ENCODE results near the gene CORO2A.

Gene CORO2A

GRCh38 chr9:98083061-98083501, 109.4 kb downstream of the CORO2A start:
- no peak overlapping the region for H2BK120ac ChIP-seq (ENCODE audit: low read depth, low read length)
- H4K91ac ChIP-seq (ENCODE audit: low read length), result no peak overlapping the region
- H3K4me2 ChIP-seq (ENCODE audit: low read length, poor library complexity, severe bottlenecking), result no peak overlapping the region
- no peak overlapping the region for H3K18ac ChIP-seq (ENCODE audit: low read depth in 1 of 2, low read length in 2 of 2)
- H3K4ac ChIP-seq (ENCODE audit: low read depth in 1 of 2, low read length in 2 of 2), result no peak overlapping the region
- DNase-seq, result peak; percentile 18
- H3K79me1 ChIP-seq (replicated peaks; ENCODE audit: low read length, poor library complexity, severe bottlenecking), result peaks cover 2% of the 10 kb centered on the region
- H3K4me3 ChIP-seq (ENCODE audit: insufficient read depth in 1 of 2, low read depth in 1 of 2, low read length in 2 of 2), result no peak overlapping the region
- no peak overlapping the region for H2BK5ac ChIP-seq (ENCODE audit: low read depth, low read length, poor library complexity, severe bottlenecking)
- H2BK15ac ChIP-seq (ENCODE audit: low read depth, poor library complexity, severe bottlenecking), result no peak overlapping the region
- no peak overlapping the region for H2AFZ ChIP-seq (ENCODE audit: low read depth, low read length)
- no peak overlapping the region for H3K9ac ChIP-seq (ENCODE audit: low read length)
- no peak overlapping the region for H2BK12ac ChIP-seq (ENCODE audit: low read length in 2 of 2)
- no peak overlapping the region for H4K8ac ChIP-seq (ENCODE audit: low read length)
- H3K23ac ChIP-seq (ENCODE audit: low read length in 2 of 2), result no peak overlapping the region
- peaks cover 20% of the 10 kb centered on the region for H3K4me1 ChIP-seq (ENCODE audit: control insufficient read depth, insufficient read depth, low read depth, low read length)
- H3K14ac ChIP-seq (ENCODE audit: low read length in 2 of 2), result no peak overlapping the region
- peaks cover 35 to 63% of the 10 kb centered on the region in 2 experiments for H3K36me3 ChIP-seq (ENCODE audit: control insufficient read depth in 1 of 2, insufficient read depth in 2 of 2, low read depth in 1 of 2, low read length in 2 of 2)
- 96% methylated on average over 2 of the region's 2 CpGs for WGBS
- no peak overlapping the region for H3K27ac ChIP-seq (ENCODE audit: low read length, poor library complexity, severe bottlenecking)
- H3K9me3 ChIP-seq (ENCODE audit: control insufficient read depth, low read length), result no peaks in the 10 kb centered on the region
- peaks cover 0 to 2% of the 10 kb centered on the region in 2 experiments for H3K27me3 ChIP-seq (ENCODE audit: control insufficient read depth in 1 of 2, insufficient read depth in 1 of 2, low read length in 2 of 2)
- H2AK5ac ChIP-seq (ENCODE audit: low read length, severe bottlenecking), result no peak overlapping the region

- H2BK12ac ChIP-seq (ENCODE audit: low read length in 2 of 2), result no peak overlapping the region
- H3K9me3 ChIP-seq (ENCODE audit: control insufficient read depth, low read length), result no peaks in the 10 kb centered on the region
- peak overlapping the region in 1 of 2 experiments; percentile 37 for H3K18ac ChIP-seq (ENCODE audit: low read depth in 1 of 2, low read length in 2 of 2)
- H2AFZ ChIP-seq (ENCODE audit: low read depth, low read length), result no peak overlapping the region
- H3K36me3 ChIP-seq (ENCODE audit: control insufficient read depth in 1 of 2, insufficient read depth in 2 of 2, low read depth in 1 of 2, low read length in 2 of 2), result peaks cover 36 to 71% of the 10 kb centered on the region in 2 experiments
- no peaks in the 10 kb centered on the region for H3K27me3 ChIP-seq (ENCODE audit: control insufficient read depth in 1 of 2, insufficient read depth in 1 of 2, low read length in 2 of 2)
- no peak overlapping the region for H2AK5ac ChIP-seq (ENCODE audit: low read length, severe bottlenecking)
- no peak overlapping the region for H3K23ac ChIP-seq (ENCODE audit: low read length in 2 of 2)
- peak; percentile 46 for DNase-seq
- no peak overlapping the region for H4K91ac ChIP-seq (ENCODE audit: low read length)
- 71% methylated on average over 4 of the region's 6 CpGs for WGBS
- peaks cover 2% of the 10 kb centered on the region for H3K79me1 ChIP-seq (replicated peaks; ENCODE audit: low read length, poor library complexity, severe bottlenecking)
- no peak overlapping the region for H2BK120ac ChIP-seq (ENCODE audit: low read depth, low read length)
- peaks cover 11% of the 10 kb centered on the region for H3K4me1 ChIP-seq (ENCODE audit: control insufficient read depth, insufficient read depth, low read depth, low read length)
- no peak overlapping the region for H3K14ac ChIP-seq (ENCODE audit: low read length in 2 of 2)
- H2BK5ac ChIP-seq (ENCODE audit: low read depth, low read length, poor library complexity, severe bottlenecking), result no peak overlapping the region
- no peak overlapping the region for H3K4ac ChIP-seq (ENCODE audit: low read depth in 1 of 2, low read length in 2 of 2)
- no peak overlapping the region for H3K4me3 ChIP-seq (ENCODE audit: insufficient read depth in 1 of 2, low read depth in 1 of 2, low read length in 2 of 2)
- H4K8ac ChIP-seq (ENCODE audit: low read length), result no peak overlapping the region
- H3K27ac ChIP-seq (ENCODE audit: low read length, poor library complexity, severe bottlenecking), result no peak overlapping the region
- H3K4me2 ChIP-seq (ENCODE audit: low read length, poor library complexity, severe bottlenecking), result no peak overlapping the region
- no peak overlapping the region for H3K9ac ChIP-seq (ENCODE audit: low read length)
- H2BK15ac ChIP-seq (ENCODE audit: low read depth, poor library complexity, severe bottlenecking), result no peak overlapping the region
Measured at GRCh38 chr9:98081477-98082219, 110.8 kb downstream of the CORO2A start.

- Histone ChIP-seq H3K9me3 (ENCODE audit: control insufficient read depth, low read length) (no peaks in the 10 kb centered on the region), H2BK120ac (ENCODE audit: low read depth, low read length) (no peak overlapping the region), H2AK5ac (ENCODE audit: low read length, severe bottlenecking) (peak overlapping the region; percentile 34), H3K27ac (ENCODE audit: low read length, poor library complexity, severe bottlenecking) (no peak overlapping the region), H3K18ac (ENCODE audit: low read depth in 1 of 2, low read length in 2 of 2) (peak overlapping the region in 1 of 2 experiments; percentile 37), H3K4me2 (ENCODE audit: low read length, poor library complexity, severe bottlenecking) (no peak overlapping the region), H3K9ac (ENCODE audit: low read length) (no peak overlapping the region), H3K79me1 (replicated peaks; ENCODE audit: low read length, poor library complexity, severe bottlenecking) (peaks cover 7% of the 10 kb centered on the region), H2AFZ (ENCODE audit: low read depth, low read length) (no peak overlapping the region), H2BK5ac (ENCODE audit: low read depth, low read length, poor library complexity, severe bottlenecking) (no peak overlapping the region), H2BK15ac (ENCODE audit: low read depth, poor library complexity, severe bottlenecking) (no peak overlapping the region), H3K23ac (ENCODE audit: low read length in 2 of 2) (no peak overlapping the region), H3K14ac (ENCODE audit: low read length in 2 of 2) (peak overlapping the region in 1 of 2 experiments; percentile 18), H3K4me1 (ENCODE audit: control insufficient read depth, insufficient read depth, low read depth, low read length) (peaks cover 13% of the 10 kb centered on the region), H3K4ac (ENCODE audit: low read depth in 1 of 2, low read length in 2 of 2) (no peak overlapping the region), H4K8ac (ENCODE audit: low read length) (no peak overlapping the region), H3K36me3 (ENCODE audit: control insufficient read depth in 1 of 2, insufficient read depth in 2 of 2, low read depth in 1 of 2, low read length in 2 of 2) (peaks cover 36 to 71% of the 10 kb centered on the region in 2 experiments), H3K4me3 (ENCODE audit: insufficient read depth in 1 of 2, low read depth in 1 of 2, low read length in 2 of 2) (no peak overlapping the region), H4K91ac (ENCODE audit: low read length) (no peak overlapping the region), H3K27me3 (ENCODE audit: control insufficient read depth in 1 of 2, insufficient read depth in 1 of 2, low read length in 2 of 2) (no peaks in the 10 kb centered on the region), H2BK12ac (ENCODE audit: low read length in 2 of 2) (no peak overlapping the region)
- 99% methylated on average over 12 of the region's 12 CpGs for WGBS
- DNase-seq, result no peak
Measured at GRCh38 chr9:98080780-98081179, 111.7 kb downstream of the CORO2A start.

- H3K18ac ChIP-seq (ENCODE audit: low read depth in 1 of 2, low read length in 2 of 2), result no peak overlapping the region
- no peak overlapping the region for H2BK120ac ChIP-seq (ENCODE audit: low read depth, low read length)
- no peak overlapping the region for H2BK15ac ChIP-seq (ENCODE audit: low read depth, poor library complexity, severe bottlenecking)
- H4K91ac ChIP-seq (ENCODE audit: low read length), result no peak overlapping the region
- DNase-seq, result peak; percentile 18
- H3K9me3 ChIP-seq (ENCODE audit: control insufficient read depth, low read length), result no peaks in the 10 kb centered on the region
- no peak overlapping the region for H2BK5ac ChIP-seq (ENCODE audit: low read depth, low read length, poor library complexity, severe bottlenecking)
- H3K79me1 ChIP-seq (replicated peaks; ENCODE audit: low read length, poor library complexity, severe bottlenecking), result peaks cover 7% of the 10 kb centered on the region
- H3K4me1 ChIP-seq (ENCODE audit: control insufficient read depth, insufficient read depth, low read depth, low read length), result peaks cover 13% of the 10 kb centered on the region
- H3K23ac ChIP-seq (ENCODE audit: low read length in 2 of 2), result no peak overlapping the region
- no peak overlapping the region for H3K4ac ChIP-seq (ENCODE audit: low read depth in 1 of 2, low read length in 2 of 2)
- no peak overlapping the region for H2BK12ac ChIP-seq (ENCODE audit: low read length in 2 of 2)
- no peaks in the 10 kb centered on the region for H3K27me3 ChIP-seq (ENCODE audit: control insufficient read depth in 1 of 2, insufficient read depth in 1 of 2, low read length in 2 of 2)
- no peak overlapping the region for H2AFZ ChIP-seq (ENCODE audit: low read depth, low read length)
- no peak overlapping the region for H3K4me2 ChIP-seq (ENCODE audit: low read length, poor library complexity, severe bottlenecking)
- no peak overlapping the region for H3K27ac ChIP-seq (ENCODE audit: low read length, poor library complexity, severe bottlenecking)
- H3K36me3 ChIP-seq (ENCODE audit: control insufficient read depth in 1 of 2, insufficient read depth in 2 of 2, low read depth in 1 of 2, low read length in 2 of 2), result peaks cover 36 to 71% of the 10 kb centered on the region in 2 experiments
- WGBS, result no CpG with 5 or more reads among the region's 1 CpG
- H2AK5ac ChIP-seq (ENCODE audit: low read length, severe bottlenecking), result no peak overlapping the region
- H3K9ac ChIP-seq (ENCODE audit: low read length), result no peak overlapping the region
- H3K14ac ChIP-seq (ENCODE audit: low read length in 2 of 2), result no peak overlapping the region
- H3K4me3 ChIP-seq (ENCODE audit: insufficient read depth in 1 of 2, low read depth in 1 of 2, low read length in 2 of 2), result no peak overlapping the region
- no peak overlapping the region for H4K8ac ChIP-seq (ENCODE audit: low read length)
Measured at GRCh38 chr9:98080326-98080725, 112.1 kb downstream of the CORO2A start.

Data from mesenchymal stem cell (in vitro differentiated cells and primary cell).